Trophoblast cell (in vitro differentiated cells and primary cell): ENCODE data around the gene FHOD3.

Experiments used
- DNase-seq, 2 donors: peaks; one replicate each; pipeline ENCODE4 v3.0.0-alpha.2; 2016
- H2AFZ ChIP-seq: 2 replicates; pipeline ENCODE4 v1.6.1; 2013; ENCODE audit warnings: low read length, moderate library complexity, mild to moderate bottlenecking; ENCODE audit not compliant: insufficient read depth, poor library complexity
- H2AK5ac ChIP-seq: 2 replicates; pipeline ENCODE4 v1.6.1; 2013; ENCODE audit warnings: mild to moderate bottlenecking, low read length
- H2BK120ac ChIP-seq: 2 replicates; pipeline ENCODE4 v1.6.1; 2013; ENCODE audit warnings: low read length, mild to moderate bottlenecking, moderate library complexity; ENCODE audit not compliant: insufficient read depth, poor library complexity
- H2BK12ac ChIP-seq: 2 replicates; pipeline ENCODE4 v1.6.1; 2013; ENCODE audit warnings: mild to moderate bottlenecking, low read length, moderate library complexity
- H2BK5ac ChIP-seq: 2 replicates; pipeline ENCODE4 v1.6.1; 2013; ENCODE audit warnings: low read length, low read depth, moderate library complexity, mild to moderate bottlenecking; ENCODE audit not compliant: poor library complexity
- H3K14ac ChIP-seq: 2 replicates; pipeline ENCODE4 v1.6.1; 2013; ENCODE audit warnings: mild to moderate bottlenecking, low read length
- H3K18ac ChIP-seq: 2 replicates; pipeline ENCODE4 v1.6.1; 2013; ENCODE audit warnings: mild to moderate bottlenecking, low read length
- H3K23ac ChIP-seq: 2 replicates; pipeline ENCODE4 v1.6.1; 2013; ENCODE audit warnings: low read length
- H3K27ac ChIP-seq: 2 replicates; pipeline ENCODE4 v1.5.1; 2013; ENCODE audit warnings: low read depth, mild to moderate bottlenecking, inconsistent platforms, low read length, moderate library complexity
- H3K27me3 ChIP-seq: 2 replicates; pipeline ENCODE4 v1.6.1; 2013; ENCODE audit warnings: inconsistent platforms, mild to moderate bottlenecking, low read length, moderate library complexity; ENCODE audit not compliant: insufficient read depth
- H3K36me3 ChIP-seq, 2 experiments: 1 replicate in 1 of 2; 2 replicates in 1 of 2; pipeline ENCODE4 v1.6.1; 2013; ENCODE audit warnings: low read length in 2 of 2, mild to moderate bottlenecking in 2 of 2, moderate library complexity in 1 of 2; ENCODE audit not compliant: insufficient read depth in 2 of 2, control insufficient read depth in 1 of 2
- H3K4ac ChIP-seq: 2 replicates; pipeline ENCODE4 v1.6.1; 2013; ENCODE audit warnings: low read depth, mild to moderate bottlenecking, low read length, moderate library complexity
- H3K4me1 ChIP-seq, 2 experiments: 1 replicate in 1 of 2; 2 replicates in 1 of 2; pipeline ENCODE4 v1.6.1; 2013; ENCODE audit warnings: low read length in 2 of 2, mild to moderate bottlenecking in 2 of 2, moderate library complexity in 1 of 2; ENCODE audit not compliant: insufficient read depth in 2 of 2, control insufficient read depth in 1 of 2
- H3K4me2 ChIP-seq: 2 replicates; pipeline ENCODE4 v1.6.1; 2013; ENCODE audit warnings: inconsistent platforms, mild to moderate bottlenecking, low read length, moderate library complexity
- H3K4me3 ChIP-seq: 2 replicates; pipeline ENCODE4 v1.5.1; 2013; ENCODE audit warnings: mild to moderate bottlenecking, low read depth, low read length, inconsistent platforms
- H3K79me1 ChIP-seq: one replicate; pipeline ENCODE4 v1.6.1; 2013; ENCODE audit warnings: low read length
- H3K79me2 ChIP-seq: 2 replicates; pipeline ENCODE4 v1.6.1; 2013; ENCODE audit warnings: low read length, mild to moderate bottlenecking; ENCODE audit not compliant: control insufficient read depth, insufficient read depth, poor library complexity
- H3K9ac ChIP-seq: 2 replicates; pipeline ENCODE4 v1.6.1; 2013; ENCODE audit warnings: mild to moderate bottlenecking, low read length
- H3K9me3 ChIP-seq: 2 replicates; pipeline ENCODE4 v1.6.1; 2013; ENCODE audit warnings: low read depth, mild to moderate bottlenecking, control low read depth, inconsistent platforms, low read length; ENCODE audit not compliant: insufficient read depth
- H4K12ac ChIP-seq: 2 replicates; pipeline ENCODE4 v1.6.1; 2013; ENCODE audit warnings: low read depth, mild to moderate bottlenecking, low read length, moderate library complexity
- H4K8ac ChIP-seq: 2 replicates; pipeline ENCODE4 v1.6.1; 2013; ENCODE audit warnings: low read depth, mild to moderate bottlenecking, low read length, moderate library complexity
- H4K91ac ChIP-seq: one replicate; pipeline ENCODE4 v1.6.1; 2013; ENCODE audit warnings: low read depth, mild to moderate bottlenecking, low read length, moderate library complexity
- WGBS: extraction: QIAGEN DNeasy Blood & Tissue Kit; methylation state at CpG from one replicate; pipeline ENCODE4 v1.1.7; 2013; ENCODE audit warnings: missing lambda C conversion rate; ENCODE audit not compliant: insufficient read length, insufficient coverage; ENCODE audit errors: extremely low coverage; 5-methylcytosine and 5-hydroxymethylcytosine counted together

Gene FHOD3

DNA sequence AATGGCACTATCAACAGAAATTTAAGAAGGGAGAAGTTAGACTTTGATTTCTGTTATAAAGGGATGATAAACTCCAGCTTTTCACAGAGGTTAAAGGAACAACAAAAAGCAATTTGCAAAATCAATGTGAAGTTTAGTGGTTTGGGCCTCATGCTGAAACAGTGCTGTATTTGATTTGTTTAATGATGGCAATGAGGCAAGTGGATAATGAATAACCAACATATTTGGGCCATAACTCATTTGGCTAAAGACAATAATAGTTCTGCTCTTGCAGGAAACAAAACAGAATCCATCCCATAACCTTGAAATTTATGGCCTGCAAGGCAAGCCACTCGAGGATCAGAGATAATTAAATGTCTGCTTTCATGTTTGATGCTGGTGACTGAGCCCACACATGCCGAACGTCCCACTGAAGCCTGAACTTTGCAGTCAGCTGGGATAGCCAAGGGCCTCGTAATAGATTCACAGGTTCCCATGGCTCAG is 474.8 kb downstream of the FHOD3 start:
- H3K36me3 ChIP-seq, result peaks cover 29 to 34% of the 10 kb centered on the region in 2 experiments
- H4K12ac ChIP-seq, result no peak overlapping the region
- H3K79me2 ChIP-seq, result no peaks in the 10 kb centered on the region
- H3K4me1 ChIP-seq, result no peaks in the 10 kb centered on the region
- no peak overlapping the region for H4K91ac ChIP-seq
- no peak overlapping the region for H3K9ac ChIP-seq
- no peak overlapping the region for H2BK120ac ChIP-seq
- no peak overlapping the region for H2AK5ac ChIP-seq
- no peak overlapping the region for H3K23ac ChIP-seq
- no peak overlapping the region for H2BK12ac ChIP-seq
- no peak overlapping the region for H3K4me3 ChIP-seq
- no peak overlapping the region for H3K18ac ChIP-seq
- no peak overlapping the region for H3K14ac ChIP-seq
- H3K9me3 ChIP-seq, result peaks cover 3% of the 10 kb centered on the region
- H3K4me2 ChIP-seq, result no peak overlapping the region
- DNase-seq, result no peak
- H4K8ac ChIP-seq, result no peak overlapping the region
- H2AFZ ChIP-seq, result no peak overlapping the region
- H3K27me3 ChIP-seq, result no peaks in the 10 kb centered on the region
- H3K27ac ChIP-seq, result no peak overlapping the region
- no peak overlapping the region for H3K4ac ChIP-seq
- no peaks in the 10 kb centered on the region for H3K79me1 ChIP-seq
- no peak overlapping the region for H2BK5ac ChIP-seq
- no CpG with 5 or more reads among the region's 4 CpGs for WGBS

DNA sequence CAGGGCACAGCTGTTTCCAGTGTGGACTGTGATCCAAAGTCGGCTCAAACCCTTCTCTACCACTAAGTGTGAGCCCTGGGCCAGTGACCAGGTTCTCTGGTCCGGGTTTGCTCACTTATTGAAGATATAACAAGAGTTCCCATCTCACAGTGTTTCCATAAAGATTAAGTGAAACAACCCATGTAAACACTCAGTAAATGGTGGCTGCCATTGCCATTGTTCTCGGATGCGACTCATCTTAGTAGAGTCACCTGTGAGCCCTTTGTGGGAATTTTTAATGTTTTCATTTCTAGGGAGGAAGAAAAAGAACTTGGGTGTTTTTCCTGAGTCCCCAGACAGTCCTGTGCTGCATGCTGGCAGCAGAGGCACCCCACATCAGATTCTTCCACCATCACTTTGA is 477.9 kb downstream of the FHOD3 start:
- H2AFZ ChIP-seq, result no peak overlapping the region
- no peaks in the 10 kb centered on the region for H3K27me3 ChIP-seq
- no peak overlapping the region for H3K14ac ChIP-seq
- no peaks in the 10 kb centered on the region for H3K79me2 ChIP-seq
- no peak for DNase-seq
- no peak overlapping the region for H2BK5ac ChIP-seq
- no peak overlapping the region for H2AK5ac ChIP-seq
- H3K18ac ChIP-seq, result no peak overlapping the region
- no peak overlapping the region for H3K27ac ChIP-seq
- H3K79me1 ChIP-seq, result no peaks in the 10 kb centered on the region
- H3K23ac ChIP-seq, result no peak overlapping the region
- no peak overlapping the region for H2BK12ac ChIP-seq
- H3K9ac ChIP-seq, result no peak overlapping the region
- H3K4me2 ChIP-seq, result no peak overlapping the region
- no peak overlapping the region for H4K91ac ChIP-seq
- no peak overlapping the region for H3K4me3 ChIP-seq
- no CpG with 5 or more reads among the region's 4 CpGs for WGBS
- peaks cover 28 to 33% of the 10 kb centered on the region in 2 experiments for H3K36me3 ChIP-seq
- no peak overlapping the region for H4K12ac ChIP-seq
- peaks cover 3% of the 10 kb centered on the region for H3K9me3 ChIP-seq
- H2BK120ac ChIP-seq, result no peak overlapping the region
- no peak overlapping the region for H3K4ac ChIP-seq
- H4K8ac ChIP-seq, result no peak overlapping the region
- H3K4me1 ChIP-seq, result no peaks in the 10 kb centered on the region

DNA sequence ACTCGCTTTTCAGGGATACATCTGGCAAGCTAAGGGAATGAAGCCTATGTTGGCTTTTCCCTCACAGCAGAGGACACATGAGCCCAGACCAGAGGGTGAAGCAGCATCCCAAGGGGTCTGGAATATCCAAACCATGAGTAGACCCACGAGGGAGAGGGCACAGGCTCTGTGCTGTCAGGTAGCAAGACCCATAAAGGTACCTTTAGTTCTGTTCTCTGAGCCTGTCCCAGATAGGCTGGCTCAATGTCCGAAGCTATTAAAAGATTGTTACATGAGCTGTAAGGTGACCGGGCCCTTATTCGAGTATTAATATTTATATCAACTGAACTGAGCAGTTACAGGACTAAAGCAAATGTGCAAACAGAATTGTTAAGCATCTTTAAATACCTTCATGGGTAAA is 479.1 kb downstream of the FHOD3 start:
- no peaks in the 10 kb centered on the region for H3K79me2 ChIP-seq
- no peak overlapping the region for H3K4ac ChIP-seq
- H3K9me3 ChIP-seq, result peaks cover 3% of the 10 kb centered on the region
- no peak overlapping the region for H4K91ac ChIP-seq
- no peak overlapping the region for H2AK5ac ChIP-seq
- H3K18ac ChIP-seq, result no peak overlapping the region
- H3K79me1 ChIP-seq, result no peaks in the 10 kb centered on the region
- H2BK120ac ChIP-seq, result no peak overlapping the region
- H3K23ac ChIP-seq, result no peak overlapping the region
- H3K27me3 ChIP-seq, result no peaks in the 10 kb centered on the region
- H3K27ac ChIP-seq, result no peak overlapping the region
- no peak overlapping the region for H3K4me2 ChIP-seq
- WGBS, result no CpG with 5 or more reads among the region's 5 CpGs
- H2AFZ ChIP-seq, result no peak overlapping the region
- no peak overlapping the region for H3K14ac ChIP-seq
- H3K9ac ChIP-seq, result no peak overlapping the region
- H2BK12ac ChIP-seq, result no peak overlapping the region
- no peak for DNase-seq
- no peaks in the 10 kb centered on the region for H3K4me1 ChIP-seq
- H4K8ac ChIP-seq, result no peak overlapping the region
- no peak overlapping the region for H4K12ac ChIP-seq
- H3K4me3 ChIP-seq, result no peak overlapping the region
- H3K36me3 ChIP-seq, result peaks cover 26 to 38% of the 10 kb centered on the region in 2 experiments
- no peak overlapping the region for H2BK5ac ChIP-seq

DNA sequence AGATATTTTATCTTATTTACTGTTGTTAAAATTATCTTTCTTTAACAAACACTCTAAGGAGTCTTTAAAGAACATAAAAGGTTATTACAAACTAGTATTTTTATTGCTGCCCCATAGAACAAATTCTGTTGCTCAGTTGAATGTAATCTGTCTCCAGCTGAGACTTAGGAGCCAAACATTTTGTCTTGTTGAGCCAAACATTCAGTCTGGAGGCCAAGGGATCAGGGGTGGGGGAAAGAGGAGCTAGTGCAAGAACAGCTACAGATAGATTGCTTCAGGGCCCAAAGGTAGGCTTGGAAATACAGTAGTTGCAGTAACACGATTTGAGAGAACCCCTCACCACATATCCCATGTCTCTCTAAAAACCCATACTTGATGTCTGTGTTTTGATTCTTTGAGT is 480.1 kb downstream of the FHOD3 start:
- Histone ChIP-seq H3K36me3 (peaks cover 23 to 35% of the 10 kb centered on the region in 2 experiments), H4K12ac (no peak overlapping the region), H2BK120ac (no peak overlapping the region), H2BK12ac (no peak overlapping the region), H3K4me1 (no peaks in the 10 kb centered on the region), H2AK5ac (no peak overlapping the region), H3K9me3 (peaks cover 3% of the 10 kb centered on the region), H4K91ac (no peak overlapping the region), H2BK5ac (no peak overlapping the region), H3K4ac (no peak overlapping the region), H2AFZ (no peak overlapping the region), H3K14ac (no peak overlapping the region), H4K8ac (no peak overlapping the region), H3K27me3 (no peaks in the 10 kb centered on the region), H3K27ac (no peak overlapping the region), H3K4me2 (no peak overlapping the region), H3K23ac (no peak overlapping the region), H3K18ac (no peak overlapping the region), H3K79me1 (no peaks in the 10 kb centered on the region), H3K4me3 (no peak overlapping the region), H3K9ac (no peak overlapping the region), H3K79me2 (no peaks in the 10 kb centered on the region)
- WGBS, result no CpG with 5 or more reads among the region's 1 CpG
- no peak for DNase-seq
